ENCODE data around the gene CHL1. TPM values are rescaled to one million over a fixed set of nuclear protein-coding genes. Genes with fewer than 3 reads are reported as not detected.

The CHL1 gene
- total and polyA plus RNA-seq, 2 of the 8 experiments (the other 6 are each of a cell fraction or from before 2014, with no cell fraction given), result 0.05 to 0.99 TPM

DNA sequence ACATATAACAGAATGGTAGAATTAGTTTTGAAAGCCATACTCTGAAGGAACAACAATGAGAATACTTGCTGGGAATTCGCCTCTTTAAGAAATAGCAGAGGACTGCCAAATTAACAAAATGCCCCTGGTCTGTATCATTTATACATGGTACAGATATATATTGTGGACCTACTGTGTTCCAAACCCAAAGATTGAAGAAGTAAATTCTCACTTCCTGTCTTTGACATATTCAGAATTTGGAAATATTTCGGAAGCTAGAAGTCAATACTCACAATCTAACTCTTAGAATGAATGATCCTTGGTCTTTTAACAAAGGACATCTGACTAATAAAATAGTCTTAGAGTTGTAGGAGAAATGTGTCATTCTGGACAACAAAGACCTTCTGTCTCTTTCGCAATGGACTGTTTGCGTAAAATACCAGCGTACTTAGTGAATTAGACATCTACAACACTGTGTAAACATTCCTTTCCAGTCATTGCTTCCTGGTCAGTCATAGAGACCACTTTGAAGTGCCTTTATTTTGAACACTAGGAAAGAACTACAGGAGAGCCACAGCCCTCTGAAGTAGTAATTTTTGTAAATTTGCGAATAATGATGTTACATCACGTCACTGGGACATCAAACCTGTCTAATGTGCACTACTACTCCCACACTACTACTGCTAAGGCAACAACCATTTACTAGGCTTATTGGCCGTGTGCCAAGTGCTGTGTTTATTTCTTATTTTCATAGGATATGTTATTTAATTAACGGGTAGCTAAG, 68.0 kb downstream of the CHL1 start:
- Histone ChIP-seq H4K91ac (replicated peaks; ENCODE audit: insufficient read length, low read length) (no peak overlapping the region), H2BK120ac (replicated peaks; ENCODE audit: low read depth, low read length) (no peak overlapping the region), H3K4me2 (ENCODE audit: insufficient read depth in 1 of 2, low read depth in 2 of 2, low read length in 2 of 2) (no peak overlapping the region), H3K9ac (replicated peaks in 1 of 4; ENCODE audit: extremely low read depth in 1 of 4, low read depth in 3 of 4, low read length in 3 of 4) (no peak overlapping the region), H3K14ac (ENCODE audit: insufficient read length) (no peak overlapping the region), H3K18ac (ENCODE audit: extremely low read depth, low read length) (no peak overlapping the region), H2AFZ (ENCODE audit: low read length) (no peak overlapping the region), H3K4me3 (ENCODE audit: extremely low read depth in 1 of 4, insufficient read depth in 2 of 4, low read depth in 3 of 4, low read length in 4 of 4) (no peak overlapping the region), H4K20me1 (replicated peaks in 1 of 2; ENCODE audit: control insufficient read depth in 1 of 2, insufficient read depth in 2 of 2, low read length in 2 of 2) (no peaks in the 10 kb centered on the region), H2AK5ac (ENCODE audit: low read depth, low read length) (no peak overlapping the region), H3K56ac (replicated peaks; ENCODE audit: insufficient read length, low read depth, low read length) (no peak overlapping the region), H3K27ac (ENCODE audit: low read depth, low read length) (no peak overlapping the region), H3K23me2 (ENCODE audit: low read depth, low read length) (no peaks in the 10 kb centered on the region), H4K8ac (ENCODE audit: extremely low read depth, insufficient read depth, low read length) (no peak overlapping the region), H3K4me1 (replicated peaks in 1 of 4; ENCODE audit: control insufficient read depth in 3 of 4, insufficient read depth in 4 of 4, low read length in 3 of 4) (no peaks in the 10 kb centered on the region), H3K4ac (replicated peaks; ENCODE audit: insufficient read length, low read depth, low read length) (no peak overlapping the region), H3K79me1 (ENCODE audit: low read depth, low read length) (no peaks in the 10 kb centered on the region), H3K36me3 (ENCODE audit: control insufficient read depth in 2 of 4, insufficient read depth in 4 of 4, low read length in 3 of 4) (no peaks in the 10 kb centered on the region), H2BK12ac (ENCODE audit: low read depth, low read length) (no peak overlapping the region), H4K5ac (ENCODE audit: insufficient read length, low read depth, low read length) (no peak overlapping the region), H2BK5ac (ENCODE audit: low read depth, low read length) (no peak overlapping the region), H2BK20ac (ENCODE audit: low read length) (no peak overlapping the region), H3K23ac (ENCODE audit: insufficient read length) (no peak overlapping the region), H2BK15ac (ENCODE audit: low read length) (no peak overlapping the region), H3K9me3 (ENCODE audit: insufficient read depth in 2 of 2, low read depth in 1 of 2, low read length in 1 of 2) (no peaks in the 10 kb centered on the region), H3K79me2 (ENCODE audit: control insufficient read depth in 1 of 2, insufficient read depth in 2 of 2, low read length in 2 of 2) (no peaks in the 10 kb centered on the region), H3K27me3 (replicated peaks in 1 of 4; ENCODE audit: control insufficient read depth in 3 of 4, extremely low read depth in 1 of 4, insufficient read depth in 3 of 4, low read length in 3 of 4) (no peaks in the 10 kb centered on the region)
- WGBS, 2 experiments (ENCODE audit: extremely low coverage in 1 of 2, insufficient coverage in 1 of 2, insufficient read length in 1 of 2, insufficient replicate concordance in 2 of 2, low coverage in 1 of 2, low lambda C conversion rate in 2 of 2, missing lambda C conversion rate in 1 of 2), result 92% methylated on average over 9 of the region's 9 CpGs; no CpG with 5 or more reads in 1 of the 2 experiments
- ChIA-PET POLR2A (ENCODE audit: partially characterized antibody) (no interaction called here), CTCF (ENCODE audit: partially characterized antibody) (no interaction called here)
- DNase-seq (ENCODE audit: low read depth in 1 of 2, low spot score in 2 of 2) (no peak), FAIRE-seq (no peak)
- TF ChIP-seq, protein P1, sequence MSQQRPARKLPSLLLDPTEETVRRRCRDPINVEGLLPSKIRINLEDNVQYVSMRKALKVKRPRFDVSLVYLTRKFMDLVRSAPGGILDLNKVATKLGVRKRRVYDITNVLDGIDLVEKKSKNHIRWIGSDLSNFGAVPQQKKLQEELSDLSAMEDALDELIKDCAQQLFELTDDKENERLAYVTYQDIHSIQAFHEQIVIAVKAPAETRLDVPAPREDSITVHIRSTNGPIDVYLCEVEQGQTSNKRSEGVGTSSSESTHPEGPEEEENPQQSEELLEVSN (IDR thresholded peaks at IDR 0.05), result no peak
- TF ChIP-seq NANOG (IDR thresholded peaks at IDR 0.05; ENCODE audit: insufficient read depth, low read depth, low read length, poor library complexity, severe bottlenecking) (no peak), JUN (IDR thresholded peaks at IDR 0.05; ENCODE audit: low read depth, low read length) (no peak), POLR2A (IDR thresholded peaks at IDR 0.05; ENCODE audit: control extremely low read depth in 1 of 2, low read depth in 2 of 2, low read length in 2 of 2) (no peak), SUZ12 (IDR thresholded peaks at IDR 0.05; ENCODE audit: low read length) (no peak), SIN3A (conservative IDR thresholded peaks at IDR 0.05 in 1 of 2, IDR thresholded peaks at IDR 0.05 in 1 of 2; ENCODE audit: low read depth in 1 of 2, low read length in 2 of 2) (no peak), GABPA (IDR thresholded peaks at IDR 0.05; ENCODE audit: borderline replicate concordance, insufficient read depth, low read length) (no peak), BRCA1 (IDR thresholded peaks at IDR 0.05; ENCODE audit: low read depth, low read length) (no peak), TAF1 (IDR thresholded peaks at IDR 0.05; ENCODE audit: low read depth, low read length) (no peak), RAD21 (IDR thresholded peaks at IDR 0.05 in 1 of 2, conservative IDR thresholded peaks at IDR 0.05 in 1 of 2; ENCODE audit: low read depth in 2 of 2, low read length in 2 of 2) (no peak), SP2 (IDR thresholded peaks at IDR 0.05; ENCODE audit: low read length) (no peak)
- TF ChIP-seq, protein P2, sequence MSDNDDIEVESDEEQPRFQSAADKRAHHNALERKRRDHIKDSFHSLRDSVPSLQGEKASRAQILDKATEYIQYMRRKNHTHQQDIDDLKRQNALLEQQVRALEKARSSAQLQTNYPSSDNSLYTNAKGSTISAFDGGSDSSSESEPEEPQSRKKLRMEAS (IDR thresholded peaks at IDR 0.05), result no peak
